ENCODE data around the gene CA10.

Gene CA10

GRCh38 chr17:51951741-51952140 lies 206.8 kb downstream of the CA10 start:
- ATAC-seq: no peak
- DNase-seq: no peak

GRCh38 chr17:51948128-51948527 lies 210.4 kb downstream of the CA10 start:
- DNase-seq: no peak
- ATAC-seq: no peak

GRCh38 chr17:51947160-51947735 lies 211.3 kb downstream of the CA10 start:
- no peak for ATAC-seq

GRCh38 chr17:51946311-51946710 lies 212.2 kb downstream of the CA10 start:
- ATAC-seq: no peak
- no peak for DNase-seq

More at GRCh38 chr17:51947160-51947735, 211.3 kb downstream of the CA10 start:
- no peak for DNase-seq

- ATAC-seq (no peak), DNase-seq (no peak)
Observed at GRCh38 chr17:51941272-51941671, 217.2 kb downstream of the CA10 start.

- ATAC-seq (no peak), DNase-seq (no peak)
Observed at GRCh38 chr17:51937264-51937663, 221.2 kb downstream of the CA10 start.

- ATAC-seq (no peak), DNase-seq (no peak)
Observed at GRCh38 chr17:51935477-51935876, 223.0 kb downstream of the CA10 start.

- DNase-seq: no peak
- ATAC-seq: no peak
Observed at GRCh38 chr17:51933647-51934046, 224.9 kb downstream of the CA10 start.

GRCh38 chr17:51926448-51926847 lies 232.1 kb downstream of the CA10 start:
- ATAC-seq: no peak
- DNase-seq: no peak

GRCh38 chr17:51921500-51921899 lies 237.0 kb downstream of the CA10 start:
- ATAC-seq (no peak), DNase-seq (no peak)

- no peak for ATAC-seq
Observed at GRCh38 chr17:51914577-51914976, 243.9 kb downstream of the CA10 start.

GRCh38 chr17:51913491-51914205 lies 244.9 kb downstream of the CA10 start:
- DNase-seq (no peak), ATAC-seq (no peak)

More at GRCh38 chr17:51914577-51914976, 243.9 kb downstream of the CA10 start:
- DNase-seq: no peak

GRCh38 chr17:51912939-51913338 lies 245.6 kb downstream of the CA10 start:
- ATAC-seq (no peak), DNase-seq (no peak)

GRCh38 chr17:51911237-51911636 lies 247.3 kb downstream of the CA10 start:
- DNase-seq: no peak
- no peak for ATAC-seq

GRCh38 chr17:51909971-51910370 lies 248.5 kb downstream of the CA10 start:
- ATAC-seq: no peak
- DNase-seq: no peak

- ATAC-seq (no peak), DNase-seq (no peak)
Observed at GRCh38 chr17:51908841-51909537, 249.5 kb downstream of the CA10 start.

GRCh38 chr17:51907041-51907440 lies 251.5 kb downstream of the CA10 start:
- ATAC-seq: no peak
- DNase-seq: no peak

GRCh38 chr17:51904379-51904778 lies 254.1 kb downstream of the CA10 start:
- DNase-seq (no peak), ATAC-seq (no peak)

GRCh38 chr17:51901242-51901641 lies 257.3 kb downstream of the CA10 start:
- DNase-seq (no peak), ATAC-seq (no peak)

GRCh38 chr17:51891936-51892335 lies 266.6 kb downstream of the CA10 start:
- ATAC-seq (no peak), DNase-seq (no peak)

- no peak for DNase-seq
- no peak for ATAC-seq
Observed at GRCh38 chr17:51890710-51891109, 267.8 kb downstream of the CA10 start.

- no peak for DNase-seq
- ATAC-seq: no peak
Observed at GRCh38 chr17:51888816-51889215, 269.7 kb downstream of the CA10 start.

- DNase-seq: no peak
- ATAC-seq: no peak
Observed at GRCh38 chr17:51876986-51877385, 281.5 kb downstream of the CA10 start.
